Activated CD8-positive, alpha-beta T cell treated with anti-CD3 and anti-CD28 coated beads for 36 hours (primary cell): Measurements from ENCODE around the gene ITPR1. TPM values are rescaled to one million over a fixed set of nuclear protein-coding genes. Genes with fewer than 3 reads are reported as not detected.

Experiments used
- ATAC-seq: fragments of 200-7000 bp; cut with Tn5 transposase; one replicate; pipeline ENCODE4 v1.10.0; 2021; ENCODE audit warnings: mild to moderate bottlenecking, moderate library complexity
- CTCF ChIA-PET: fragments of 350-600 bp; sonication (Branson Sonifier 250); formaldehyde crosslinking; loops from one replicate; lab custom pipeline; 2021; ENCODE audit warnings: antibody characterized with exemption; lab: Charles Lee
- POLR2A ChIA-PET: fragments of 350-600 bp; sonication (Branson Sonifier 250); formaldehyde crosslinking; loops from one replicate; lab custom pipeline; 2021; ENCODE audit warnings: antibody characterized with exemption; lab: Charles Lee
- DNase-seq: peaks from one replicate; pipeline ENCODE4 v3.0.0-alpha.2; 2020
- H3K27ac Mint-ChIP-seq: one replicate; pipeline ENCODE4 v1.8.0; 2021; ENCODE audit warnings: mild to moderate bottlenecking, mixed read lengths
- H3K27me3 Mint-ChIP-seq: one replicate; pipeline ENCODE4 v1.8.0; 2021; ENCODE audit warnings: mixed read lengths
- H3K36me3 Mint-ChIP-seq: one replicate; pipeline ENCODE4 v1.8.0; 2021; ENCODE audit warnings: low read depth, mixed read lengths
- H3K4me1 Mint-ChIP-seq: one replicate; pipeline ENCODE4 v1.8.0; 2021; ENCODE audit warnings: low read depth, mixed read lengths
- H3K4me3 Mint-ChIP-seq: one replicate; pipeline ENCODE4 v1.8.0; 2021; ENCODE audit warnings: mild to moderate bottlenecking, moderate library complexity, mixed read lengths
- H3K9me3 Mint-ChIP-seq: one replicate; pipeline ENCODE4 v1.8.0; 2021; ENCODE audit warnings: mixed read lengths
- intact Hi-C: fragments of 100-400 bp; cut with micrococcal nuclease; formaldehyde crosslinking; loops from one replicate; pipeline ENCODE4 v1.10.0; 2022
- total RNA-seq, 2 experiments: library from RNA; stranded (reverse); gene quantifications; one replicate each; pipeline ENCODE4 v1.2.3, GENCODE V29; 2021
- TF ChIP-seq, protein P1 (sequence below): fragments of 200-600 bp; IDR thresholded peaks from one replicate; pipeline ENCODE4 v1.8.0; 2022; ENCODE audit warnings: antibody characterized with exemption, mild to moderate bottlenecking

ITPR1 gene
- total RNA-seq, 2 experiments from 2014 or later, result 93.9 to 98.2 TPM

DNA sequence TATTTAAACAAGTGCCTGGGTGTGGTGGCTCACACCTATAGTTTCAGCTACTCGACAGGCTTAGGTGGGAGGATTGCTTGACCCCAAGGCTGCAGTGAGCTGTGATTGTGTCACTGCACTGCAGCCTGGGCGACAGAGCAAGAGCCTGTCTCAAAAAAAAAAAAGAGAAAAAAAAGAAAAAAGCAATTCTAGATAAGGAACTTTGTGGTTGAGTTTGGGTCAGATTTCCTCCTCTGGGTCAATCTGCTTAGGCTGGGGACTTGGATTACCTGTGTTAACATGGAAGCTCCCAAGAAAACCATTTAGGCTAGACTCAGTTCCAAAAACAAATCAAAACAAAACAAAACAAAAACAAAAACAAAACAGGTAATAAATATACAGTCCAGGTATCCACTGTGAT lies 50.0 kb downstream of the ITPR1 start:
- peaks cover 17% of the 10 kb centered on the region for H3K4me1 Mint-ChIP-seq
- intact Hi-C loops, result no loop called here
- ATAC-seq, result no peak
- H3K27me3 Mint-ChIP-seq, result no peaks in the 10 kb centered on the region
- no peak for DNase-seq
- ChIA-PET CTCF (interaction anchor here (0.9 kb wide), 1 partner anchor 168 kb away, joined by 3 read pairs; no protein-coding TSS in a partner anchor), POLR2A (no interaction called here)
- peaks cover 7% of the 10 kb centered on the region for H3K9me3 Mint-ChIP-seq
- no peak overlapping the region for H3K27ac Mint-ChIP-seq
- TF ChIP-seq, protein P1, sequence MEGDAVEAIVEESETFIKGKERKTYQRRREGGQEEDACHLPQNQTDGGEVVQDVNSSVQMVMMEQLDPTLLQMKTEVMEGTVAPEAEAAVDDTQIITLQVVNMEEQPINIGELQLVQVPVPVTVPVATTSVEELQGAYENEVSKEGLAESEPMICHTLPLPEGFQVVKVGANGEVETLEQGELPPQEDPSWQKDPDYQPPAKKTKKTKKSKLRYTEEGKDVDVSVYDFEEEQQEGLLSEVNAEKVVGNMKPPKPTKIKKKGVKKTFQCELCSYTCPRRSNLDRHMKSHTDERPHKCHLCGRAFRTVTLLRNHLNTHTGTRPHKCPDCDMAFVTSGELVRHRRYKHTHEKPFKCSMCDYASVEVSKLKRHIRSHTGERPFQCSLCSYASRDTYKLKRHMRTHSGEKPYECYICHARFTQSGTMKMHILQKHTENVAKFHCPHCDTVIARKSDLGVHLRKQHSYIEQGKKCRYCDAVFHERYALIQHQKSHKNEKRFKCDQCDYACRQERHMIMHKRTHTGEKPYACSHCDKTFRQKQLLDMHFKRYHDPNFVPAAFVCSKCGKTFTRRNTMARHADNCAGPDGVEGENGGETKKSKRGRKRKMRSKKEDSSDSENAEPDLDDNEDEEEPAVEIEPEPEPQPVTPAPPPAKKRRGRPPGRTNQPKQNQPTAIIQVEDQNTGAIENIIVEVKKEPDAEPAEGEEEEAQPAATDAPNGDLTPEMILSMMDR, result no peak
- peaks cover 10% of the 10 kb centered on the region for H3K36me3 Mint-ChIP-seq
- no peak overlapping the region for H3K4me3 Mint-ChIP-seq

DNA sequence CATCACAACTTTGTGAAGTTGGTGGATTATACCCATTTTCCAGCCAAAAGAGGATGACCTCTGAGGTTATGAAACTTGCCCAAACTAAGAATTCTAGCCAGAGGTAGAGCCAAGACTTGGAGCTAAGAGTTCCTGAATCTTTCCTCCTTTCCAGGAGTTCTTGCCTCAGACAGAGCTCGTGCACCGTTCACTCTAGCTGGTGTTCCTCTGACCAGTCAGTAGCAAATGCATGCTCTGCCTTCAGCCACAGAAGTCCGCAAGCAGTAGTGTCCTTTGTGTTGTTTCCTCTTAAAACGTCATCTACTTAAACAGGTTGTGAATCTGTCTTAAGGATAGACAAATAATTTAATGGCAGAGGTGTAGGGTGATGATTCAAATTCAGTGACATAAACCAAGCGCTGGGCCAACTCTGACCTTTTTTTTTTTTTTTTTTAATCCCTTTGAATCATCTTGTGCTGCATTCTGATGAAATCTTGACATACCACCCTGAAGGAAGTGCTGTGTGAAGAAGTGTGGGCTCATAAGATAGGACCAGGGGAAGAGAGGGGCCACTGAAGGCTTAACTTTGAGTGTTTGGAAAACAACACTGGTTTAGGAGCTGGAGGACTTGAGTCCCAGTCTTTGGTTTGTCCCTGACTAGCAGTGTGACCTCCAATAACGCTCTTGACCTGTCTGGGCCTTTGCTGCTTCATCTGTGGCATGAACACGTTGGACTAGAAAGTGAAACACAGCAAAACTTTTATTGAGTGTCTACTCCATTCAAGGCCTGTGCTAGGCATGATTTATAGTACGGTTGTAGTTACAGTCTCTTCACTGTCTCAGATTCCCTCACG lies 53.4 kb downstream of the ITPR1 start:
- no peaks in the 10 kb centered on the region for H3K27me3 Mint-ChIP-seq
- TF ChIP-seq, protein P1, result no peak
- no peaks in the 10 kb centered on the region for H3K36me3 Mint-ChIP-seq
- H3K4me1 Mint-ChIP-seq, result peaks cover 24% of the 10 kb centered on the region
- DNase-seq (no peak), ATAC-seq (peak; percentile 55)
- no peak overlapping the region for H3K4me3 Mint-ChIP-seq
- ChIA-PET POLR2A (interaction anchor here (0.6 kb wide), 1 partner anchor 40 kb away, joined by 3 read pairs; no protein-coding TSS in a partner anchor), CTCF (interaction anchor here (1.5 kb wide), 1 partner anchor 87 kb away, joined by 7 read pairs; no protein-coding TSS in a partner anchor)
- H3K27ac Mint-ChIP-seq, result no peak overlapping the region
- no peaks in the 10 kb centered on the region for H3K9me3 Mint-ChIP-seq
- intact Hi-C loops, result no loop called here

DNA sequence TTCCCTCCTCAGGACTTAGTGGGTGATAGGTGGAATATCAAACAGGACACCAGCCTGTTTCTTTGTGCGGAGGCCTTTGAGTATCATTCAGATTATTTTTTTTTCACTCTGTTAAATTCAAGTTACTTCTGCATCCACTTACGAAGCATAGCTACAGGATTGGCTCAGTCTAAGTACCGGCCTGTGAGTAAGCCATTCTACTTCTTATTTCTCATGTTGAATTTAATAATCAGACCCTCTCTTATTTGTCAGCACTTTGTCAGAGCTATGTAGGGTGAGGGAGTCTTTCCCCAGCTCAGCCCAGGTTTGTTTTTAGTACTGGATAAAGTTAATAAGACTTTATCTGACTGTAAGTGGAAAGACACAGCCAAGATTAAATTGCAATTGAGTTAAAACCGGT lies 54.7 kb downstream of the ITPR1 start:
- ATAC-seq (no peak), DNase-seq (no peak)
- Mint-ChIP-seq H3K36me3 (no peaks in the 10 kb centered on the region), H3K27me3 (no peaks in the 10 kb centered on the region), H3K9me3 (no peaks in the 10 kb centered on the region), H3K4me3 (no peak overlapping the region), H3K27ac (no peak overlapping the region), H3K4me1 (peaks cover 24% of the 10 kb centered on the region)
- intact Hi-C loops, result no loop called here
- ChIA-PET CTCF (no interaction called here), POLR2A (no interaction called here)
- TF ChIP-seq, protein P1, result no peak

DNA sequence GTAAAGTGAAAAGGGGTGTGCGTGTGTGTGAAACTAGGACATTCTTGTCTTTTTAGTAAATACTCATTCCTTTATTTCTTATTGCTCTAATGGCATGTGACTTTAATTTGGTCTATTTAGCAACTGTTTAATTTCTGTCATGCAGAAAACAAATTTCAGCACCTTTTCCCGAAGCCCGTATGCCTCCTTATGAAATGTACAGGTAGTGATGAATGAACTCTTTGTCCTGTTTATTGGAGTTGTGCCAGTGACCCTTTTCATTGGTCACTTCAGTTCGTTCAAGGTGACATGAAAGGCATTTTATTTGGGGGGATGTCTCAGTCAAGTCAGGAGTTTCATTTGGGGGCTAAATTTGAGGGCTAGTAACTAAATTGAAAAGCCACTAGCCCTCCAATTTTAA lies 55.2 kb downstream of the ITPR1 start:
- ATAC-seq (no peak), DNase-seq (no peak)
- CTCF ChIA-PET, result no interaction called here
- POLR2A ChIA-PET, result no interaction called here
- Mint-ChIP-seq H3K27ac (no peak overlapping the region), H3K36me3 (no peaks in the 10 kb centered on the region), H3K4me1 (peaks cover 24% of the 10 kb centered on the region), H3K9me3 (no peaks in the 10 kb centered on the region), H3K4me3 (no peak overlapping the region), H3K27me3 (no peaks in the 10 kb centered on the region)
- intact Hi-C loops, result no loop called here
- TF ChIP-seq, protein P1, result no peak

DNA sequence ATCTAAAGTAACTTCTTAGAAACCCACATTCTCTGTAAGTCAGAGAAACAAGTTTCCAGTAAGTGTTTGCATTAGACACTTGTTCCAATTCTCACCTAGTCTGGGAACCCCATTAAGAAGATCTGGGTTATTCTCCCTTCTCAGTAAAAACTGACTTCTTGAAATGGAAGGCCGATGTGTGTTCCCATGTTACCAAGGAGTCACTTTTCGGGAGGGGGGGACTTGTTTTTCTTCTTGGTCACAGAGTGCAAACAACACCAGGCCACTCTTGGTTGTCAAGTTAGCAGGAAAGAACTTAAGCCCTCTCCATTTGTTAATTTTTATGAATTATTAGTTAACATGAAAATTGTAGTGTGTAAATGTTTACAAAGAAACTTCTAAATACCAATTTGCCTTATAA lies 55.6 kb downstream of the ITPR1 start:
- DNase-seq, result no peak
- intact Hi-C loops, result no loop called here
- H3K9me3 Mint-ChIP-seq, result no peaks in the 10 kb centered on the region
- ChIA-PET POLR2A (no interaction called here), CTCF (no interaction called here)
- no peaks in the 10 kb centered on the region for H3K27me3 Mint-ChIP-seq
- ATAC-seq, result no peak
- TF ChIP-seq, protein P1, result no peak
- H3K27ac Mint-ChIP-seq, result no peak overlapping the region
- H3K4me3 Mint-ChIP-seq, result no peak overlapping the region
- H3K4me1 Mint-ChIP-seq, result peaks cover 24% of the 10 kb centered on the region
- H3K36me3 Mint-ChIP-seq, result no peaks in the 10 kb centered on the region
